ENCODE results near the gene GRID1.
"Not testable (repeated sequence)": the region's sequence is repeated elsewhere in the genome, so short reads cannot be mapped to it uniquely, and the experiment has no call there.

GRID1 gene

GRCh38 chr10:86107611-86108310, 258.8 kb downstream of the GRID1 start:
- not testable (repeated sequence) for DNase-seq (ENCODE audit: low read depth in 2 of 2)

DNA sequence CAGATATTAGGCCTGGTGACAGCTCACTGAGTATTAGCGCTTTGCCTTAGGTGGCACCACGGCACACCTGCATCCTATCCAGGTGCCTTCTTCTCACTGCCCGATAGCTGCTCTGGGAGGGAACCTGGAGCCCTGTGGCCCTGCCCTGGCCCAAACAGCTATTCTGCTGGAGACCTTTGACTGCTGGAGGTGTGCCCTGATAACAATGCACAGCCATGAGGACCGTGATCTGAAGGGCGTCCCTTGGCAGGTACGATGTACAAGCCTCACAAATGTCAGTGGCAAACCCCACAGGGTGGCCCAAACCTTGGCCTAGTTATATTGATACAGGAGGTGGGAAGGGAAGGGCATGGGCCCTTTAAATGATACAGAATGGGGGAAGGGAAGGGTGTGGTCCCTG, 259.5 kb downstream of the GRID1 start:
- no peak for DNase-seq (ENCODE audit: low read depth in 2 of 2)

DNA sequence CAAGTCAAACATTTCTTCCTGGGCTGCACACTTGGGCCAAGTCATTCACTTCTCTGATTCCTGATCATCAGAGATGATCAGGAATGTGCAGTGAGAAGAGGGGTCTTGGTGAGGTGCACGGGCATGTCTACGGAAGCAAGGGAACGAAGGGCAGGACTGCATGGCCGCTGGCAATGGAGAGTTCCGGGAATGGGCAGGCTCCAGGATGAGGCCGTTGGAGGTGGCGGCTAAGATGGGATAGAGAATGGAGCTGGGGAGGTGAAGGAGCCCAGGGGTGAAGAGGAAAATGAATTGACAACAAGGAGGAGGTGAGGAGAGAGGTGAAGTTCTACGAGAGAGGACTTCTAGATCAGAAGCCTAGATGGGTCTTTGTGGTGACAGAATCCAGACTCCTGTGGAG, 260.0 kb downstream of the GRID1 start:
- no peak for DNase-seq (ENCODE audit: low read depth in 2 of 2)

GRCh38 chr10:86105640-86106039, 261.0 kb downstream of the GRID1 start:
- no peak for DNase-seq (ENCODE audit: low read depth in 2 of 2)

DNA sequence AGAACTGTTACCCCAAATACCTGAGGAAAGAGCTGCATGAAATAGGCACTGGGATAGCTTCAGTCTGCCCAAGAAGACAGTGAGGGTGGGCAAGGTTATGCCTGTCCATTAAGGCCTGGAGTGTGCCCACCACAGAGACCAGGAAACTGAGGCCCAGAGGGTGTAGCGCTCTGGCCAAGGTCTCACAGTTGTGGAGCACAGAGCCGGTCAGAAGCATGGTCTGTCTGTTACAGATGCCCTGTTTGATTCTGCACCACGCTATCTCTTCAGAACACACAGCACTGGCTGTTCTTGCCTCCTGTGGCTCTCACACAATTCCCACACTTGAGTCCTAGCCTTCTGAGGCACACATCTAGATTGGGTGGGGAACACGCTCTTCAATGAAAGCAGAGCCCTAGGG, 261.4 kb downstream of the GRID1 start:
- DNase-seq (ENCODE audit: low read depth in 2 of 2) = no peak

GRCh38 chr10:86104611-86105145, 261.9 kb downstream of the GRID1 start:
- DNase-seq (ENCODE audit: low read depth in 2 of 2) = no peak

- no peak for DNase-seq (ENCODE audit: low read depth in 2 of 2)
Observed at GRCh38 chr10:86104156-86104555, 262.4 kb downstream of the GRID1 start.

DNA sequence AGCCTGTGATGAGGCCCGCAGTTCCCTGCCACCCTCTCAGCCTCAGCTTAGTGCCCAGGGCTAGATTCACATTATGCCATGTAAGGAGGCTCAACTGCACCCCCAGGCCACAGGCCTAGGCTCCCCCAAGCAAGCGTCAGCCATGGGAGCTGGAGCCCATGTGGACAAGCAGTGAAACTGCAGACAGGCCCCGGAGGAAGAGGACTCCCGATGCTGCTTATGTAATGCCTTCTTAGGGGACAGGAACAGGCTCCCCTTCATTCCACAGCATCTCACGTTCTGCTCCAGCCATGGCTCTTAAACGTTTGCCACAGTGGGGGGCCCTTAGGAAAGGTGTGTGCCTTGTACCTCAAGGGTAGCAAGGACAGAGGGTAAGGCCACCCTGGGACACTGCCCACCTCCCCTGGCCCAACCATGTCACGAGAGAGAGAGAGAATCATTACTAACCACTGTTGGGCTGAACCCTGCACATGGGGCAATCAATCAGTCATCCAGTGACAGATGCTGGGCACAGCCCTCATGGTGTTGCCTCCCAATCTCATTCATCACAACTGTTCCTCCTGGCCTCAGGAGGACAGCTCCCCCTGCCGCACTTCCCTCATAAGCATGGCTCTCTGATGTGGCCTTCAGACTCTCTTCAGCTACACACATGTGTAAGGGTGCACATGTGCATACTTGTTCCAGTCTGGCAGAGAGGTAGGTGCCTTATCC, 263.0 kb downstream of the GRID1 start:
- no peak for DNase-seq (ENCODE audit: low read depth in 2 of 2)

DNA sequence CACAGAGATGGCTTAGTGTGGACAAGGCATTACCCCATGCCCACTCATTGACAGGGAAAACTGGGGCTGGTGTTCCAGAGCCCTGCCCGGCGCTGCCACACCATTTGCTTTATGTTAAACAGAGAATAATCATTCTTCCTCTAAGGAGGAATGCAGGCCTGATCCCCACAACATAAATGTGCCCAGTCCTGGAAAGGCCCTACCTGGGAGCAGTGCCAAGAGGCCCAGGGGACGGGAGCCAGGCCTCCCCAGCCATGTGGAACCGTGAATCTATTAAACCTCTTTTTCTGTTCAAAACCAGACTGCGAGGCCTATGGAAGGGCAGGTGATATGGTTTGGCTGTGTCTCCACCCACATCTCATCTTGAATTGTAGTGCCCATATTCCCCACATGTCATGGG, 264.1 kb downstream of the GRID1 start:
- no peak for DNase-seq (ENCODE audit: low read depth in 2 of 2)

DNA sequence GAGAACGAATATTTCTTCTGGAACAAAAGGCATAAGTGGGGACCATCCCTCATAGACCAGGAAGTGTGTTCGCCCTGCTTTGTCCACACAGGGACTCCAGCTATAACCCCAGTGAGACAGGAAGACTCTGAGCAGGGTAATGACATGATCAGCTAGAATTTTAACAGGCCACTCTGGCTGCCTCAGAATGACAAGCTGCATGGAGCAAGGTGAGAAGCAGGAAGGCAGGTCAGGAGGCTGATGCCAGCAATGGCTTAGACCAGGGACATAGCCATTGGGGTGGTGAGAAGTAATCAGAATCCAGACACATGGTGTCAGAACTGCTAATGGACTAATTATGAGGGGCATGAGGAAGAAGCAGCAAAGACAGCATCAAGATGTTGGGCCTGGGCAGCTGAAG, 264.6 kb downstream of the GRID1 start:
- DNase-seq (ENCODE audit: low read depth in 2 of 2) = no peak

DNA sequence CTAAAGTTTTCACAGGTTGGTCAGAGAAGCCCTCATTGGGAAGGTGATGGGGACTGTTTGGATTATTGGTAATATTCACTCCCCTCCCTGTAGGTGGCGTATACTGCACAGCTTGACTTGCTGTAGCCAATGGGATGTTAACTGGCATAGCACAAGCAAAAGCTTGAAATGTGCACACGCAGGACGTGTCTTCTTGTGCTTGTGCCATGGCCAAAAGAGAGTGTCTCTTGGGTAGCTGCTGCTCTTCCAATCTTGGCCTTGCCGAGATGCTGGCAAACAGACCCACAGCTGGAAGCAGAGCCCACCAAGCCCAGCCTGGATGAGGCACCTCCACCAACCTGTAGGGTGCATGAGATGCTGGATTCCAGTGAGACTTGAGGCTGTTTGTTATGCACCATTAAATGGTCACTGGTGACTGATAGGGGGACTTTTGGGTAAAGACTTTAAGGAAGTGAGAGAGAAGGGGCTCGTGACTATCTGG, 266.0 kb downstream of the GRID1 start:
- DNase-seq (ENCODE audit: low read depth in 2 of 2) = no peak

DNA sequence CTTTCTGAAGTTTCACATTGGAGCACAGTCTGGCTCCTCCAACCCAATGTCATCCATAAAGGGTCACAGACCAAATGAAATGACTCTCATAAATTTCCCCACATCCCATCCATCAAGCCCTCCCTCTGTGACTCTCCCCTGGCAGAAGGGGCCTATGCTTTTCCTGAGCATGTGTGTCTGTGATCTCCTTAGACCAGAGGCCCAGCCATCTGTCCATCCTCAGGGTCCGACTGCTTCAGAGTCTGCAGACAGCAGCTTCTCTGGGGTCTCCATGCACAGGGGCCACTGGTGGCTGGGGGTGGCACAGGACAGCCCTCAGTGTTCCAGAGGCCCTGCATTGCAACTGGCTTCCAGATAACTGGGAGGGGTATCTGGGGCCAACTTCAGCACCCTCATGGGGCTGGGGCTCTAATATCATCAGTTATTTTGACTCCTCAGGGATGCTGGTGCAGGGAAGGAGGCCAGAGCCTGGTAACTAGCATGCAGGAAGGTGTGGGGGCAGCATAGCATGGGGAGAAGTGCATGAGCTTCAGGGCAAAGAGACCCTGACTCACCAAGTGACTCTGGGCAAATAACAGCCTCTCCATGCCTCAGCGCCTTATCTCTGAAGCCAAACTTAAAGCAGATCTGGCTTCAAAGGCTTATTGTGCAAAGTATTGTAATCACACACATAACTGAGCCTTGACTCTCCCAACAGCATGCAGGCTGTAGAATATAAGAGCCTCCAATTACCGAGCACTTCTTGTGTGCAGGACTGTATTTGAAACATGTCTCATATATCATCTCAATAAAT, 266.9 kb downstream of the GRID1 start:
- DNase-seq (ENCODE audit: low read depth in 2 of 2) = no peak

GRCh38 chr10:86098187-86098881, 268.3 kb downstream of the GRID1 start:
- DNase-seq (ENCODE audit: low read depth in 2 of 2) = no peak

DNA sequence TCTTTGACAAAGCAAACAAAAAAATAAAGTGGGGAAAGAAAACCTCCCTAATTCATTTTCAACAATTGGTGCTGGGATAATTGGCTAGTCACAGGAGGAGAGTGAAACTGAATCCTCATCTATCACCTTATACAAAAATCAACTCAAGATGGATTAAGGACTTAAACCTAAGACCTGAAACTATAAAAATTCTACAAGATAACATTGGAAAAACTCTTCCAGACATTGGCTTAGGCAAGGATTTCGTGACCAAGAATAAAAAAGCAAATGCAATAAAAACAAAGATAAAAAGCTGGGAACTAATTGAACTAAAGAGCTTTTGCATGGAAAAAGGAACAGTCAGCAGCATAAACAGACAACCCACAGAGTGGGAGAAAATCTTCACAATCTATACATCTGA, 271.5 kb downstream of the GRID1 start:
- not testable (repeated sequence) for DNase-seq (ENCODE audit: low read depth in 2 of 2)

DNA sequence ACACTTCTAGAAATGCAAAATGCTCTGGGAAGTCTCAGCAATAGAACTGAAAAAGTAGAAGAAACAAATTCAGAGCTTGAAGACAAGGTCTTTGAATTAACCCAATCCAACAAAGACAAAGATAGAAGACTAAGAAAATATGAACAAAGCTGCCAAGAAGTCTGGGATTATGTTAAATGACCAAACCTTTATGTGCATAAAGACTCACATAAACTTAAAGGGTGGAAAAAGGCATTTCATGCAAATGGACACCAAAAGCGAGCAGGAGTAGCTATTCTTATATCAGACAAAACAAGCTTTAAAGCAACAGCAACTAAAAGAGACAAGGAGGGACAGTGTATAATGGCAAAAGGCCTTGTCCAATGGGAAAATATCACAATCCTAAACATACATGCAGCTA, 274.3 kb downstream of the GRID1 start:
- DNase-seq (ENCODE audit: low read depth in 2 of 2) = not testable (repeated sequence)

DNA sequence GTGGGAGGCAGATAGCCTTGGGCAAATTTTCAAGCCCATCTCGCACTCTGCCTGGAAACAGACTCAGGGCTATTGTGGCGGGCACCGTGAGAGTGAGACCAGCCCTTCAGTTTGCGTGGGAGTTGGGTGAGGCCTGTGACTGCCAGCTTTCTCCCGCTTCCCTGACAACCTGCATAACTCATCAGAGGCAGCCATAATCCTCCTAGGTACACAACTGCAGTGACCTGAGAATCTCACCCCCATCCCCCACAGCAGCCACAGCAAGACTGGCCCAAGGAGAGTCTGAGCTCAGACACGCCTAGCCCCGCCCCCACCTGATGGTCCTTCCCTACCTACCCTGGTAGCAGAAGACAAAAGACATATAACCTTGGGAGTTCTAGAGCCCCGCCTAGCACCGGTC, 275.4 kb downstream of the GRID1 start:
- DNase-seq (ENCODE audit: low read depth in 2 of 2) = no peak

- no peak for DNase-seq (ENCODE audit: low read depth in 2 of 2)
Observed at GRCh38 chr10:86090807-86091206, 275.8 kb downstream of the GRID1 start.

GRCh38 chr10:86087716-86088115, 278.9 kb downstream of the GRID1 start:
- DNase-seq (ENCODE audit: low read depth in 2 of 2) = no peak

- no peak for DNase-seq (ENCODE audit: low read depth in 2 of 2)
Observed at GRCh38 chr10:86086418-86086817, 280.2 kb downstream of the GRID1 start.

- DNase-seq (ENCODE audit: low read depth in 2 of 2) = no peak
Observed at GRCh38 chr10:86085686-86086085, 280.9 kb downstream of the GRID1 start.

DNA sequence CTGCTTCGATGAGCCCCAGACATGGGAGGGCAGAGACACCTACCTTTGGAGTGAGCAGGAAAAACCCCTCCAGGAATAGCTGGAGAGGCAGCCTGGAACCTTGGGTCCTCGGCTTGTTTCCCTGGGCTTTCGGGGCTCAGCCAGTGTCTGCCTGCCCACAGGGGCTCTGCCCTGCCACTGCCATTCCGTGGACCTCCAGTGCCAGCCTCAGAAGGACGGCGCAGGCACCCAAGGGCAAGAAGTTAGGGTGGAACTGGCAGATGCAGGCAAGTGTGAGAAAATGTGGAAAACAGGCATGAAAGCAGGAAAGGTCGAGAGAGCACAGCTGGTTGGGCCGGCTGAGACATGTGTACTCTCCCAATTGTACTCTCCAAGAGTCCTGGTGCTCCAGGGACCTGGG, 281.5 kb downstream of the GRID1 start:
- no peak for DNase-seq (ENCODE audit: low read depth in 2 of 2)

DNA sequence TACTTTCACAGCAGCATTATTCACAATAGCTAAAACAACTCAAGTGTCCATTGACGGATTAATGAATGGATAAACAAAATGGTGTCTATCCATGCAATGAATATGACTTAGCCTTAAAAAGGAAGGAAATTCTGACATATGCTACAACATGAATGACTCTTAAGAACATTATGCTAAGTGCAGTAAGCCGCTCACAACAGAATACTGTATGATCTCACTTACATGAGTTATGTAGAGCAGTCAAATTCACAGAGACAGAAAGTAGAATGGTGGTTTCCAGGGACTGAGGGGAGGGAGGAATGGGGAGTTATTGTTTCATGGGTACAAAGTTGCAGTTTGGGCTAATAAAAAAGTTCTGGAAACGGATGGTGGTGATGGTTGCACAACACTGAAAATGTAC, 282.0 kb downstream of the GRID1 start:
- no peak for DNase-seq (ENCODE audit: low read depth in 2 of 2)

Data from activated CD8-positive, alpha-beta memory T cell treated with anti-CD3 and anti-CD28 coated beads for 4 hours (primary cell).